Measurements from ENCODE around the gene EPAS1.

DNA sequence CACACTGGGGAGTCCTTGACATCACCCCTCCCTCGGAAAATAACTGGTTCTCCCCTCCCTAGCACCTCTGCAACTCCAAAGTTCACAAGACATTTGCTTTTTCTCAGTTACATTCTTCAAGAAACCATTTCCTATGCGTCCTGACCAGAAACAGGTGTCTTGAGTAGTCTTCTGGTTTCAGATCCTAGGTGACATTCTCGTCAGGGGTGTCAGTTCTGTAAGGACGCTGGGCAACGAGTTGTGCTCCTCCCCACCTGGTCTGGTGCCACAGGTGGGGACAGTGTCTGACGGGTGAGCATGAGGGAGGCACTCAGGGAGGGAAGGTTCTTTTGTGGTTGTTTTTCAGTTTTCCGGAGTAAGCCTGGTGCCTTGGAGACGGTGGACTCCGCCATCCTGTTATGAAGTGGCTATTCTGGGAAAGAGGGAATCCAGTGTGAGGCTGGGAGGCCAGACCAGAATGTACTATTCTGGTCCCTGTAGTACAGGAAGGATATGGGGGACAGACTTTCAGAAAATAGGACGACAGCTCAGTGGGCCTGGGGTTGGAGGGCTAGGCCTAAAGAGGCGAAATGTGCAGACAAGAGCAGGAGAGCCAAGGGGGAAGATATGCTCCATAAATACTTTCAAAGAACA, 50.6 kb downstream of the EPAS1 start:
- TF ChIP-seq POLR2AphosphoS5 (IDR thresholded peaks at IDR 0.05; ENCODE audit: low read depth, low read length) (no peak), SIN3A (IDR thresholded peaks at IDR 0.05; ENCODE audit: borderline replicate concordance, insufficient read depth, low read depth, low read length) (no peak)
- TF ChIP-seq, protein P1, sequence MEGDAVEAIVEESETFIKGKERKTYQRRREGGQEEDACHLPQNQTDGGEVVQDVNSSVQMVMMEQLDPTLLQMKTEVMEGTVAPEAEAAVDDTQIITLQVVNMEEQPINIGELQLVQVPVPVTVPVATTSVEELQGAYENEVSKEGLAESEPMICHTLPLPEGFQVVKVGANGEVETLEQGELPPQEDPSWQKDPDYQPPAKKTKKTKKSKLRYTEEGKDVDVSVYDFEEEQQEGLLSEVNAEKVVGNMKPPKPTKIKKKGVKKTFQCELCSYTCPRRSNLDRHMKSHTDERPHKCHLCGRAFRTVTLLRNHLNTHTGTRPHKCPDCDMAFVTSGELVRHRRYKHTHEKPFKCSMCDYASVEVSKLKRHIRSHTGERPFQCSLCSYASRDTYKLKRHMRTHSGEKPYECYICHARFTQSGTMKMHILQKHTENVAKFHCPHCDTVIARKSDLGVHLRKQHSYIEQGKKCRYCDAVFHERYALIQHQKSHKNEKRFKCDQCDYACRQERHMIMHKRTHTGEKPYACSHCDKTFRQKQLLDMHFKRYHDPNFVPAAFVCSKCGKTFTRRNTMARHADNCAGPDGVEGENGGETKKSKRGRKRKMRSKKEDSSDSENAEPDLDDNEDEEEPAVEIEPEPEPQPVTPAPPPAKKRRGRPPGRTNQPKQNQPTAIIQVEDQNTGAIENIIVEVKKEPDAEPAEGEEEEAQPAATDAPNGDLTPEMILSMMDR (IDR thresholded peaks at IDR 0.05): no peak

All from Panc1 (cell line).